NT2/D1 (cell line): Measurements from ENCODE around the gene MGLL.

Source experiments
- YY1 ChIP-seq: IDR thresholded peaks from 2 replicates; pipeline ENCODE4 v1.6.1; 2011; ENCODE audit not compliant: insufficient read length, insufficient read depth
- ZNF274 ChIP-seq: IDR thresholded peaks from 2 replicates; pipeline ENCODE4 v1.6.1; 2011; ENCODE audit warnings: mild to moderate bottlenecking, low read depth, low read length

GRCh38 chr3:127860211-127860696 is 37.9 kb upstream of the MGLL start:
- TF ChIP-seq YY1 (no peak), ZNF274 (no peak)
